Measurements from ENCODE around the gene TMEM106A.
A peak's percentile ranks its signal among the peaks of the same experiment; 100 is the strongest.
"Not testable (repeated sequence)": the region's sequence is repeated elsewhere in the genome, so short reads cannot be mapped to it uniquely, and the experiment has no call there.

The TMEM106A gene

GRCh38 chr17:43215341-43215740, 3.7 kb downstream of the TMEM106A start:
- no peak for DNase-seq (ENCODE audit: low spot score)

GRCh38 chr17:43216369-43216761, 4.7 kb downstream of the TMEM106A start:
- DNase-seq (ENCODE audit: low spot score) = no peak

DNA sequence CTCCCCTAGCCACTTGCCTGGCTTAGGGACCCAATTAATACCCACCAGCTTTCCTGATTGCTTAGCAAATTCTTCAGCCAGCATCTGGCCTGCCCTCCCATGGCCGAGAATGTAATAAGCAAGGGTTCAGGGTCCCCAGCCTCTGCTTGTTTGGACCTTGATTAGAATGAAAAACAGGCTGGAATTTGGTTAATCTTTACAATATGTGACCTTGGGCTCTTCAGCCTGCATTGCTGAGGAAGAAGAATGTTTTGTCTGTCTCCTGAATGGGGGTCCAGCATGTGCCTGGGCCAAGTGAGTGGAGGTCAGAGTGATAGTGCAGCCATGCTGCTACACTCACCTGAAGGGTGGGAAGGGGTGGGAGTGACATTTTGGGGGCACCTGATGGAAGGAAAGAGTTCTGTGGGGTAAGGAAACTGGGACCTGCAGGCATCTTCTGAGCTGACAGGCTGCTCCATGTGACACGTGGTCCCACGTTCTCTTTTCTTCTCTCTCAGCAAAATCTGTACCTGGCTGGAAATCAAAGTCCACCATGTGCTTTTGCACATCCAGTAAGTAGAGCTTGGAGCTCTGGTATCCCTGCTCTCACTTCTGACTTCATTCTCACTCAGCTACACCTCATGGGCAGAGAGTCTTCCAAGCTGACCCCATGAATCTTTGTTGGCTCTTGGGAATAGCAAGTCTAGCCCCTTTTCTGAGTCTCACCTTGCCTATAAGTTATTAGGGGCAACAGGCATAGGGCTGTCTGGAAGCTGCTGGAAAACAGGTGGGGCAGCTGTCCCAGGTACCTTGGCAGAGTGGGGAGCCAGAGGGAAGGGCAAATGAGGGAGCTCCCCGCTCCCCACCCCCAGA, 5.3 kb downstream of the TMEM106A start:
- no peak for DNase-seq (ENCODE audit: low spot score)

GRCh38 chr17:43217614-43218087, 6.0 kb downstream of the TMEM106A start:
- no peak for DNase-seq (ENCODE audit: low spot score)

DNA sequence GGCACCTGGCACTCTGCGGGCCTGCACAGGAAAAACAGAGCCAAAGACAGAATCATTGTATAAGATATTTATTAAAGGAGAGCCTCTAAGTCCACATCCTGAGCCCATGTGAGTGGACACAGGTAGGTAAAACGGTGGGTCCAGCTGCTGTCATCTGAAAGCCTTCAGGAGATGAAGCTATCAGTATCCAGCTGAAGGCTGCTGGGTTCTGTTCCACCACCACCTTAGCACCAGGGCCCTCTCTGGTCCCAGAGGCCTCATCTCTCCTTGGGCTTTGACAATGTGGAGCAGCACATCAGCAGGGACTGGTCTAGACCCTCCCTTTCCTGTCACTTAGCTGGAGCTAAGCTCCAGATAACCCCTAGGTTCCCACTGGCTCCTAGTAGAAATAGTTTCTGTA, 7.3 kb downstream of the TMEM106A start:
- DNase-seq (ENCODE audit: low spot score) = no peak

DNA sequence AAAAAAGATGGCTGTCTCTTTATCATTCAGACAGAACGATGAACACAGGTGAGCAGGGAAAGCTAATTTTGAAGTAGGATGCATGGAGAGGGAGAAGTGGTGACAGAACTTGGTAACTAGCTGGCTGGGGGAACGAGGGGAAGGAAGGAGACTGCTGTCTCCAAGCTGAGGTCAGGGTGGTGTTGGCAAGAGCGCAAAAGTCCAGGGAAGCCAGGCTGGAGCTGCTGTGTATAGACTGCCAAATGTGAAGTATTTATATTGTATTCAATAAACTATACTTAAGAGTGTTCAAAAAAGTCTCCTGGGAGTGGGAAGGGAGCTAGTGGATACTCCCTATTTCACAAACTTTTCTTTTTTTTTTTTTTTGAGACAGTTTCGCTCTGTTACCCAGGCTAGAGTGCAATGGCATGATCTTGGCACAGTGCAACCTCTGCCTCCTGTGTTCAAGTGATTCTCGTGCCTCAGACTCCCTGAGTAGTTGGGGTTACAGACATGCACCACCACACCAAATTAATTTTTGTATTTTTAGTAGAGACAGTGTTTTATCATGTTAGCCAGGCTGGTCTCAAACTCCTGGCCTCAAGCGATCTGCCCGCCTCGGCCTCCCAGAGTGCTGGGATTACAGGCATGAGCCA, 8.2 kb downstream of the TMEM106A start:
- DNase-seq (ENCODE audit: low spot score) = no peak

GRCh38 chr17:43220511-43221125, 8.9 kb downstream of the TMEM106A start:
- no peak for DNase-seq (ENCODE audit: low spot score)

GRCh38 chr17:43224146-43224705, 12.6 kb downstream of the TMEM106A start:
- no peak for DNase-seq (ENCODE audit: low spot score)

DNA sequence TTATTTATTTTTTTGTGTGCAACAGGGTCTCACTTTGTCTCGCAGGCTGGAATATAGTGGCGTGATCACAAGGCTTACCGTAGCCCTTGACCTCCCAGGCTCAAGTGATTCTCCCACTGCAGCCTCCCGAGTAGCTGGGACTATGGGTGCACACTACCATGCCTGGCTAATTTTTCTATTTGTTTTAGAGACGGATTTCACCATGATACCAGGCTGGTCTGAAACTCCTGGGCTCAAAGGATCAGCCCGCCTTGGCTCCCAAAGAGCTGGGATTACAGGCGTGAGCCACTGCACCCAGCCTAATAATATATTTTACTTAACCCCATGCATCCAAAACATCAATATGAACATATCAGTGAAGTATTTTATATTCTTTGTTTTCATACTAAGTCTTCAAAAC, 14.7 kb downstream of the TMEM106A start:
- no peak for DNase-seq (ENCODE audit: low spot score)

- not testable (repeated sequence) for DNase-seq (ENCODE audit: low spot score)
These were observed 16.5 kb downstream of the TMEM106A start, which contains the start of gene CCDC200 for GRCh38 chr17:43228020-43228782. TSS of gene CCDC200 (minus strand) at chr17:43228623. CDS start at chr17:43228554, 69 bp downstream.

- not testable (repeated sequence) for DNase-seq (ENCODE audit: low spot score)
These were observed 19.7 kb downstream of the TMEM106A start for GRCh38 chr17:43231205-43232020.

GRCh38 chr17:43232021-43232699, 20.5 kb downstream of the TMEM106A start:
- DNase-seq (ENCODE audit: low spot score) = peak; percentile 17

DNA sequence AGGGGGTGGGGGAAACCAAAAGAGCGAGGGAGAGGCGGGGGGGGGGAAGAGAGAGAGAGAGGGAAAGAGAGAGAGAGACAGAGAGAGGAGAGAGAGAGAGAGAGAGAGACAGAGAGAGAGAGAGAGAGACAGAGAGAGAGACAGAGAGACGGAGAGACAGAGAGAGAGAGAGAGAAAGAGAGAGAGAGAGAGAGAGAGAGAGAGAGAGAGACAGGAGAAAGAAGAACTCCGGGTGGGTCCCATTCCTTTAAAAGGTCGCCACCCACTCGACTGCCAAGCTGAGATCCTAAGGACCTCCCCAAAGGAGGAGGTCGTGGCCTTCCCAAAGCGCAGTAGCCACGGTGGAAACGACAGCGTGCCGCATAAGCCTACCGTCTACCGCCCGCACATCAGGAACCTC, 21.6 kb downstream of the TMEM106A start:
- not testable (repeated sequence) for DNase-seq (ENCODE audit: low spot score)

DNA sequence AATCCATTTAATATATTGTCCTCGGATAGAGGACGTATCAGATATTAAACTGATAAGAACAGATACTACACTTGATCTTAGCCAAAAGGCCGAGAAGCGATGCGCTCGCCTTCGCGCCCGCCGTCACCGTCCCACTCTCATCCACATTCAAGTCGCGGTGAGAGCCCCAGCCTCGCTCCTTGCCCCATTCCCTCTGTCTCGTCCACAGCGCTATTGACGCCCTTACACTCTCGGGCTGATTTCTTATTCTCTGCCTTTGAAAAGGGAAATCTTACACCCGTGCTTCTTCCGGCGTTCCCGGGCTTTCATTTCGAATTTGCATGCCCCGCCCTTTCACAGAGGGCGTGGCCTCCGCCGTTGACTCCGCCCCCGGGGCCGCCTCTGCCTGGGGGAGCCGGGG, 22.2 kb downstream of the TMEM106A start, which contains the start of gene RNU2-1:
RNU2-1 (minus strand) TSS at position 101 of the 400 bp plus-strand sequence.
- not testable (repeated sequence) for DNase-seq (ENCODE audit: low spot score)

- not testable (repeated sequence) for DNase-seq (ENCODE audit: low spot score)
These were observed 27.9 kb downstream of the TMEM106A start for GRCh38 chr17:43239597-43239996.

DNA sequence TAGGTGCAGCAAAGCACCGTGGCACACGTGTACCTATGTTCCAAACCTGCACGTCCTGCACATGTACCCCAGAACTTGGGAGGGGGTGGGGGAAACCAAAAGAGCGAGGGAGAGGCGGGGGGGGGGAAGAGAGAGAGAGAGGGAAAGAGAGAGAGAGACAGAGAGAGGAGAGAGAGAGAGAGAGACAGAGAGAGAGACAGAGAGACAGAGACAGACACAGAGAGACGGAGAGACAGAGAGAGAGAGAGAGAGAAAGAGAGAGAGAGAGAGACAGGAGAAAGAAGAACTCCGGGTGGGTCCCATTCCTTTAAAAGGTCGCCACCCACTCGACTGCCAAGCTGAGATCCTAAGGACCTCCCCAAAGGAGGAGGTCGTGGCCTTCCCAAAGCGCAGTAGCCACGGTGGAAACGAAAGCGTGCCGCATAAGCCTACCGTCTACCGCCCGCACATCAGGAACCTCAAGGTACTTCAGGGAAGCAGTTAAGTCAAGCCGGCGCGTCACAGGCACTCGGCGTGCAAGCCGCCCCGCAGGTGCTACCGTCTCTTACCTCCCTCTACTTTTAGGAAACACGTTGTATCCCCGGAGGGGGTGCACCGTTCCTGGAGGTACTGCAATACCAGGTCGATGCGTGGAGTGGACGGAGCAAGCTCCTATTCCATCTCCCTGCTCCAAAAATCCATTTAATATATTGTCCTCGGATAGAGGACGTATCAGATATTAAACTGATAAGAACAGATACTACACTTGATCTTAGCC, 29.1 kb downstream of the TMEM106A start:
- DNase-seq (ENCODE audit: low spot score) = not testable (repeated sequence)

GRCh38 chr17:43246456-43246855, 34.8 kb downstream of the TMEM106A start:
- DNase-seq (ENCODE audit: low spot score) = not testable (repeated sequence)

Measured in hematopoietic multipotent progenitor cell treated with erythropoietin and hydrocortisone succinate and interleukin-3 and kit ligand, for 15 days (in vitro differentiated cells).